DMS114 treated with DMSO at 0.1 percent for 48 hours (cell line): ENCODE measurements around the gene ZNF408.

Source experiments
- DNase-seq: peaks from one replicate; lab custom pipeline; 2025; ENCODE audit not compliant: unreplicated experiment; lab: John Stamatoyannopoulos, UW

The ZNF408 gene

DNA sequence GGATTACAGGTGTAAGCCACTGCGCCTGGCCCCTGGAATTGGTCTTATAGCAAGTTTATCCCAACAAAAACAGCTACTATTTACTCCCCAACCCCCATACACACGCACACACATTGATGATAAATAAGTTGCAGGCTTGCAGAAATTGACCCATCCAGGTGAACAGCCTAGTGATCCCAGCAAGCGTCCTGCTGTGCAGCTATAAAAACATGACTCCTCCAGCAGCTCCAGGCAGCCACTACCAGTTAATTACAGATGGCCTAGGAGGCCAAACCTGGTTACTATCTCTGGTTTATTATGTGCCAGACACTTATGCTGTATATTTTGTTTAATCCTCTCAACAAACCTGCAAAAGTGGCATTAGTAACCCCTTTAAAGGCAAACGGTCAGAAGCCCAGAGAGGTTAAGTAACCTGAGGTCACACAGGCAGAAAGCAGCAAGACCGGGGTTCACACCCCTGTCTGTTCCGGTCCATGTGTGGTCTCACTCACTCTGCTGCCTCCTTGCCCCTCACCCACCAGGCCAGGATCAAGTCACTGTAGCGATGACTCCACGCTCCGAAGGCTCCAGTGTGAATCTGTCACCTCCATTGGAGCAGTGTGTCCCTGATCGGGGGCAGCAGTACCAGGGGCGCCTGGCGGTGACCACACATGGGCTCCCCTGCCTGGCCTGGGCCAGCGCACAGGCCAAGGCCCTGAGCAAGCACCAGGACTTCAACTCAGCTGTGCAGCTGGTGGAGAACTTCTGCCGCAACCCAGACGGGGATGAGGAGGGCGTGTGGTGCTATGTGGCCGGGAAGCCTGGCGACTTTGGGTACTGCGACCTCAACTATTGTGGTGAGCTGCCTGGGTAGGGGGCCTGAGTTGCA, 24.7 kb downstream of the ZNF408 start:
- no peak for DNase-seq

DNA sequence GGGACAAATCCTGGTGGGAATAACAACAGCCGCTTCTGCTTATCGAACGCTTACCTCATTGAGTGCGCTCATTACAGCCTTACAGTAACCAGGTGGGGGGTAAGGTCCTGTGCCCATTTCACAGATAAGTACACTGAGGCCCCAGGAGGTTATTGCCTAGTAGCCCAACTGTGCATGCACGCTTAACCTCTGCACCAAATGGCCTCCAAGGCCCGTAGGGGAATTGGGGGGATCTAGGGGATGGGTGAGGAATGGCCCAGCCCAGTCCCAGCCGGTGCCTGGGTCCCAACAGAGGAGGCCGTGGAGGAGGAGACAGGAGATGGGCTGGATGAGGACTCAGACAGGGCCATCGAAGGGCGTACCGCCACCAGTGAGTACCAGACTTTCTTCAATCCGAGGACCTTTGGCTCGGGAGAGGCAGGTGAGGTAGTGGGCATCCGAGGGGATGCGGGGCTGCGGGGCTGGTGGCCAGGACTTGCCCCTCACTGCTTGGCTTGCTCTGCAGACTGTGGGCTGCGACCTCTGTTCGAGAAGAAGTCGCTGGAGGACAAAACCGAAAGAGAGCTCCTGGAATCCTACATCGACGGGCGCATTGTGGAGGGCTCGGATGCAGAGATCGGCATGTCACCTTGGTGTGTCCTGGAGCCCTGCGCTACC, 25.5 kb downstream of the ZNF408 start:
- DNase-seq = no peak

DNA sequence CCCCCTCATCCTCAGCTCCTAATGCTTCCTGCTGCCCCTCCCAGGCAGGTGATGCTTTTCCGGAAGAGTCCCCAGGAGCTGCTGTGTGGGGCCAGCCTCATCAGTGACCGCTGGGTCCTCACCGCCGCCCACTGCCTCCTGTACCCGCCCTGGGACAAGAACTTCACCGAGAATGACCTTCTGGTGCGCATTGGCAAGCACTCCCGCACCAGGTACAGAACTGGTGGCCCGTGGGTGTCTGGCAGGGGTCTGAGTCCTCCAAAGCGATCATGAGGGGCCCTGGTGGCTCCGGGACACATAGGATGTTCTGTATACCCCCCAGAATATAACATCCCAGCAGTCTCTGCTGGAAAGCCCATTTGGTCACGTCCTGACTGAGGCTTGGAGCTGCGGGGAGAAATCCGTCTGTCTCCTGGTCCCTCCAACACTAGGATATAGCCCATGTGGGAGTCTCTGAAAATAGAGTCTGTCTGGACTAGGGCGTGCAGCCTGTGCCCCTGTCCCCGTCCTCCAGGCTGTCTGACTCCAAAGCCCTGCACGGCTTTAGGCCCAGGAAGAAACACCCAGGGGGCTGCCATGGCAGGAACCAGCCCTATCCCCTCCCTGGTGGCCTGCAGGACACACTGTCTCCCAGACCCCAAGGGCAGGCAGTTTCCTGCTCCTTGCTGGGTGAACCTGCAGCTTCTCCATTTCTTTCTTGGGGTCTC, 27.3 kb downstream of the ZNF408 start:
- no peak for DNase-seq

DNA sequence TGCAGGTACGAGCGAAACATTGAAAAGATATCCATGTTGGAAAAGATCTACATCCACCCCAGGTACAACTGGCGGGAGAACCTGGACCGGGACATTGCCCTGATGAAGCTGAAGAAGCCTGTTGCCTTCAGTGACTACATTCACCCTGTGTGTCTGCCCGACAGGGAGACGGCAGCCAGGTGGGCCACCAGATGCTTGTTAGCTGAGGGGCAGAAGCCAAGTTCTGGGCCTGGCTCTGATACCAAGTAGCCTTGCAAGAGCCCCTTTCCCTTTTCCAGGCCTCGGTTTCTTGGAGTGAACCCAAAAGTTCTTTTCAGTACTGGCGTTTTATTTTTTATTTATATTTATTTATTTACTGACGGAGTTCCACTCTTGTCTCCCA, 27.8 kb downstream of the ZNF408 start:
- no peak for DNase-seq

GRCh38 chr11:46729110-46730027, 28.5 kb downstream of the ZNF408 start:
- no peak for DNase-seq

GRCh38 chr11:46731545-46731944, 30.7 kb downstream of the ZNF408 start:
- no peak for DNase-seq

DNA sequence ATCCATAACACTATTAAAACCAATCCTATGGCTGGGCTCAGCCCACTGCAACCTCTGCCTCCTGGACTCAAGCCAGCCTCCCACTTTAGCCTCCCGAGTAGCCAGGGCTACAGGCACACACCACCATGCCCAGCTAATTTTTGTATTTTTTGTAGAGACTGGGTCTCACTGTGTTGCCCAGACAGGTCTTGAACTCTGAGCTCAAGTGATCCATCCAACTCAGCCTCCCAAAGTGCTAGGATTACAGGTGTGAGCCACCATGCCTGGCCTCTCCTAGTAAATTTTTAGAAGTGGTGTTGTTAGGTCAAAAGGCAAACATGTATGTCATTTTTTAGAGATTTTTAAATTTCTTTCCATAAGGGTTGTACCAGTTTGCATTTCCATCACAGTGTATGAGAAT, 32.4 kb downstream of the ZNF408 start:
- DNase-seq = no peak

DNA sequence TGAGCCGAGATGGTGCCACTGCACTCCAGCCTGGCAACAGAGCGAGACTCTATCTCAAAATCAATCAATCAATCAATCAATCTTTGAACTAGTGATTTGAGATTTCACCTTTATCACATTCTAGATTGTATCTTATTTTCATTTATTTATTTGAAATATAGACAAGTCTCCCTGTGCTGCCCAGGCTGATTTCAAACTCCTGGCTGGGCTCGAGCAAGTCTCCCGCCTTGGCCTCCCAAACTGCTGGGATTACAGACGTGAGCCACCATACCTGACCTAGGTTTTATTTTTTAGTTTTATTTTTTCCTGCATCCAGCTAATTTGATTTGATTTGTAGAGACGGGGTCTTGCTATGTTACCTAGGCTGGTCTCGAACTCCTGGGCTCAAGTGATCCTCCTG, 35.3 kb downstream of the ZNF408 start:
- no peak for DNase-seq

DNA sequence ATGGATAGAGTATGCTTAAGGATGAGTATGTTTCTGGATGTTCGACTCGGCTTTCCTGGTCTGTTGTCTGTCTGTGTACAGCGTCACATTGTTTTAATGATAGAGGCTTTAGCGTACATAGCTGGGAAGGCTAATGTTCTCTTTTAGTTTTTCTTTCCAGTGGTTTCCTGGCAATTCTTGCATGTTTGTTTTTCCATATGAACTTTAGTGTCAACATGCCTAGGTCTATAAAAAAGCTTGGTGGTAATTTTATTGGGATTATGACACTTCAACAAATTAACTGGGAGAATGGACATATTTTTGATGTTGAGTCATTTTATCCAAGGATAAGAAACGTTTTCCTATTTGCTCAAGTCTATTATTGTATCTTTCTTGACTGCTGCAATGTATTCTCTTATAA, 35.8 kb downstream of the ZNF408 start:
- DNase-seq = no peak

DNA sequence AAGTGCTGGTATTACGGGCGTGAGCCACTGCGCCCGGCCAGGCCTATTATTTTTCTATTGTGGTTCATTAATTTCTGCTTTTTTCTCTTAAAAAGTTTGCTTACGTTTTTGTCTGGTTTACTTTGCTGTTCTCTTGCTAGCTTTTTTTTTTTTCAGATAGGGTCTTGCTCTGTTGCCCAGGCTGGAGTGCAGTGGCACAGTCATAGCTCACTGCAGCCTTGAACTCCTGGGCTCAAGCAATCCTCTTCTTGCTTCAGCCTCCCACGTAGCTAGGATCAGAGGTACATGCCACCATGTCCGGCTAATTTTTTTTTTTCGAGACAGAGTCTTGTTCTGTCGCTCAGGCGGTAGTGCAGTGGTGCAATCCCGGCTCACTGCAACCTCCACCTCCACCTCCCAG, 36.9 kb downstream of the ZNF408 start:
- DNase-seq = no peak

DNA sequence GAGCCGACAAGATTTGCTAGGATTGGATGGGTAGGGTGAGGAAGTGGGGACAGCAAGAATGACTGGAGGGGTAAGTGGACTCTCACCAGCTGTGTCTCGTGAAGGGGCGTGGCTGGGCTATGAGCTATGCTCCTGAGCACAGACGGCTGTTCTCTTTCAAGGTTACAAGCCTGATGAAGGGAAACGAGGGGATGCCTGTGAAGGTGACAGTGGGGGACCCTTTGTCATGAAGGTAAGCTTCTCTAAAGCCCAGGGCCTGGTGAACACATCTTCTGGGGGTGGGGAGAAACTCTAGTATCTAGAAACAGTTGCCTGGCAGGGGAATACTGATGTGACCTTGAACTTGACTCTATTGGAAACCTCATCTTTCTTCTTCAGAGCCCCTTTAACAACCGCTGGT, 38.1 kb downstream of the ZNF408 start:
- DNase-seq = no peak

- no peak for DNase-seq
These were observed 41.0 kb downstream of the ZNF408 start for GRCh38 chr11:46741600-46742484.

DNA sequence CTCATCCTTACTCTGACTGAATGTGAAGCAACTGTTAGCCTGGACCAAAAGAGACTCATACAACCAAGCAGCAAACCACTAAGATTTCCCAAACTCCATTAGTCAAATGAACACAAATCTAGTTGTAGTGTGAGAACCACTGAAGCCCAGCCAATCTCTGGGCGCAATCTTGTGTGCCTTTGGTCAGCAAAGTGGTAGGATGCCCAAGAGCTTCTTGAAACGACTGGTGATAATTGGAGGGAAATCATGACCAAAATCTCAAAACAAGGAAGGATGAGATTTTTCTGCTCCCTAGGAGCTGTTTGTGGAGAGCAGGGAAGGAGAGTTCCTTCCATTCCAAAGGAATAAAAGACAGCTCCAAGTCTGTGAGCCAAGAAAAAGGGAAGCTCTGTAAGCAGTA, 42.2 kb downstream of the ZNF408 start:
- no peak for DNase-seq

GRCh38 chr11:46743693-46744339, 43.0 kb downstream of the ZNF408 start:
- DNase-seq = no peak

- no peak for DNase-seq
These were observed 44.5 kb downstream of the ZNF408 start for GRCh38 chr11:46745328-46745727.

GRCh38 chr11:46745995-46746394, 45.2 kb downstream of the ZNF408 start:
- DNase-seq = no peak

DNA sequence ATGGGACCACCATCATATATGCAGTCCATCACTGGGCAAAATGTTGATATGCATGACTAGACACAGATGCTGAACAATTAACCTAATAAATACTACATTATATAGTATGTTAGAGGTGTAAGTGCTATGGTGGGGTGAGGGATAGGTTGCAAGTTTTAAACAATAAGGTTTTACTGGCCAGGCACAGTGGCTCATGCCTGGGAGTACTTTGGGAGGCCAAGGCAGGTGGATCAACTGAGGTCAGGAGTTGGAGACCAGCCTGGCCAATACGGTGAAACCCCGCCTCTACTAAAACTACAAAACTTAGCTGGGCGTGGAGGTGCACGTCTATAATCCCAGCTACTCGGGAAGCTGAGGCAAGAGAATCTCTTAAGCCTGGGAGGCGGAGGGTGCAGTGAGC, 46.3 kb downstream of the ZNF408 start:
- no peak for DNase-seq
